ENCODE data around the gene MYO1C.
A peak's percentile ranks its signal among the peaks of the same experiment; 100 is the strongest.

GRCh38 chr17:1516388-1517161 lies 24.1 kb upstream of the MYO1C start, which contains the start of gene INPP5K:
- TF ChIP-seq CTCF (IDR thresholded peaks at IDR 0.05 in 2 of 3, conservative IDR thresholded peaks at IDR 0.05 in 1 of 3; ENCODE audit: borderline replicate concordance in 1 of 3, insufficient read depth in 1 of 3, low read depth in 2 of 3, low read length in 2 of 3) (0 out of 6 replicates have a peak, but pooled peaks of 1 of the 3 experiments have one; percentile 8), REST (IDR thresholded peaks at IDR 0.05; ENCODE audit: low read depth) (no peak), ZNF274 (IDR thresholded peaks at IDR 0.05; ENCODE audit: low read depth, low read length) (no peak), POLR2AphosphoS5 (IDR thresholded peaks at IDR 0.05; ENCODE audit: low read depth, low read length) (peak; percentile 93), ZFX (IDR thresholded peaks at IDR 0.05) (peak; percentile 44; the same call in 1 of the 2 replicates), POLR2A (IDR thresholded peaks at IDR 0.05; ENCODE audit: borderline replicate concordance, extremely low read depth, insufficient read depth, insufficient read length) (peak; percentile 62), JUND (IDR thresholded peaks at IDR 0.05) (no peak), EZH2 (IDR thresholded peaks at IDR 0.05) (no peak), SIN3A (IDR thresholded peaks at IDR 0.05; ENCODE audit: low read depth) (peak; percentile 95), MAX (IDR thresholded peaks at IDR 0.05) (peak; percentile 87; the same call in 1 of the 2 replicates), TCF7L2 (IDR thresholded peaks at IDR 0.05; ENCODE audit: borderline replicate concordance, extremely low read depth, insufficient read depth, insufficient read length) (no peak), RAD21 (IDR thresholded peaks at IDR 0.05; ENCODE audit: low read depth) (no peak), EZH2phosphoT487 (IDR thresholded peaks at IDR 0.05; ENCODE audit: borderline replicate concordance) (no peak), CEBPB (IDR thresholded peaks at IDR 0.05; ENCODE audit: low read depth) (no peak)

All from HCT116 (cell line).